CD14-positive monocyte (primary cell): ENCODE results near the gene GHRL. TPM values are rescaled to one million over a fixed set of nuclear protein-coding genes. Genes with fewer than 3 reads are reported as not detected.
A peak's percentile ranks its signal among the peaks of the same experiment; 100 is the strongest.

Source experiments
- DNase-seq, 3 donors: peaks; one replicate each; pipeline ENCODE4 v3.0.0-alpha.2; 2011 to 2022
- H2AFZ ChIP-seq: 2 replicates; pipeline ENCODE4 v1.6.0; 2012; ENCODE audit warnings: mild to moderate bottlenecking, low read depth, low read length, inconsistent platforms; ENCODE audit not compliant: insufficient read depth, poor library complexity, severe bottlenecking
- H3K27ac ChIP-seq, 2 donors: 1 replicate in 1 of 2; 2 replicates in 1 of 2; pipeline ENCODE4 v1.5.1; 2012 to 2013; ENCODE audit warnings: low read length in 2 of 2, control low read depth in 1 of 2, inconsistent platforms in 1 of 2, low read depth in 1 of 2, mild to moderate bottlenecking in 1 of 2
- H3K27me3 ChIP-seq, 2 donors: one replicate each; pipeline versions ENCODE4 v1.6.0 to v1.6.1; 2011 to 2013; ENCODE audit warnings: low read length in 2 of 2; ENCODE audit not compliant: control insufficient read depth in 2 of 2, insufficient read depth in 2 of 2
- H3K36me3 ChIP-seq, 2 donors: replicated peaks in 1 of 2; 1 replicate in 1 of 2; 2 replicates in 1 of 2; pipeline versions ENCODE4 v1.5.1 to v1.6.1; 2012 to 2013; ENCODE audit warnings: low read length in 2 of 2, control low read depth in 1 of 2, inconsistent platforms in 1 of 2, mild to moderate bottlenecking in 1 of 2; ENCODE audit not compliant: insufficient read depth in 2 of 2, control insufficient read depth in 1 of 2
- H3K4me1 ChIP-seq, 2 donors: 1 replicate in 1 of 2; 2 replicates in 1 of 2; pipeline versions ENCODE4 v1.5.1 to v1.6.1; 2012 to 2013; ENCODE audit warnings: low read length in 2 of 2, control low read depth in 1 of 2, inconsistent platforms in 1 of 2, mild to moderate bottlenecking in 1 of 2, moderate library complexity in 1 of 2; ENCODE audit not compliant: insufficient read depth in 2 of 2, control insufficient read depth in 1 of 2
- H3K4me2 ChIP-seq: replicated peaks from 2 replicates; pipeline ENCODE3; 2012; ENCODE audit warnings: low read length, moderate library complexity, mild to moderate bottlenecking; ENCODE audit not compliant: poor library complexity, severe bottlenecking; ENCODE audit errors: extremely low read depth
- H3K4me3 ChIP-seq, 3 experiments: fragments of 200-600 bp in 1 of 3; sonication (generic) in 1 of 3; replicated peaks in 1 of 3; 1 replicate in 2 of 3; 2 replicates in 1 of 3; pipeline ENCODE4 v1.5.1; 2011 to 2013; ENCODE audit warnings: low read length in 3 of 3, mild to moderate bottlenecking in 3 of 3, control low read depth in 2 of 3, low read depth in 2 of 3, inconsistent platforms in 1 of 3, moderate library complexity in 1 of 3
- H3K79me2 ChIP-seq: 2 replicates; pipeline ENCODE4 v1.6.0; 2012; ENCODE audit warnings: mild to moderate bottlenecking, control low read depth, inconsistent platforms, low read length, moderate library complexity; ENCODE audit not compliant: insufficient read depth
- H3K9ac ChIP-seq: 2 replicates; pipeline ENCODE4 v1.6.0; 2017; ENCODE audit warnings: low read length, mild to moderate bottlenecking; ENCODE audit not compliant: insufficient read depth, poor library complexity, severe bottlenecking
- H3K9me3 ChIP-seq, 2 donors: replicated peaks in 1 of 2; 1 replicate in 1 of 2; 2 replicates in 1 of 2; pipeline versions ENCODE4 v1.5.1 to v1.6.1; 2012 to 2013; ENCODE audit warnings: low read length in 2 of 2, control low read depth in 1 of 2; ENCODE audit not compliant: control insufficient read depth in 1 of 2, insufficient read depth in 1 of 2
- H4K20me1 ChIP-seq: 2 replicates; pipeline ENCODE4 v1.6.0; 2012; ENCODE audit warnings: mild to moderate bottlenecking, low read length, control low read depth, moderate library complexity; ENCODE audit not compliant: insufficient read depth
- H3K27ac Mint-ChIP-seq, 7 donors: one replicate each; pipeline ENCODE4 v1.8.0; 2020; ENCODE audit warnings: mild to moderate bottlenecking in 7 of 7, mixed read lengths in 7 of 7, moderate library complexity in 6 of 7, inconsistent platforms in 2 of 7
- H3K27me3 Mint-ChIP-seq, 3 donors: one replicate each; pipeline ENCODE4 v1.8.0; 2021 to 2022; ENCODE audit warnings: low read depth in 3 of 3, mild to moderate bottlenecking in 3 of 3, mixed read lengths in 3 of 3, moderate library complexity in 3 of 3, inconsistent platforms in 1 of 3
- H3K36me3 Mint-ChIP-seq, 2 donors: one replicate each; pipeline ENCODE4 v1.8.0; 2020; ENCODE audit warnings: mixed read lengths in 2 of 2, inconsistent platforms in 1 of 2, mild to moderate bottlenecking in 1 of 2
- H3K4me1 Mint-ChIP-seq: one replicate; pipeline ENCODE4 v1.8.0; 2020; ENCODE audit warnings: mild to moderate bottlenecking, mixed read lengths
- H3K4me3 Mint-ChIP-seq, 2 donors: one replicate each; pipeline ENCODE4 v1.8.0; 2020; ENCODE audit warnings: mild to moderate bottlenecking in 2 of 2, mixed read lengths in 2 of 2, moderate library complexity in 1 of 2
- H3K9me3 Mint-ChIP-seq, 7 donors: one replicate each; pipeline ENCODE4 v1.8.0; 2020 to 2022; ENCODE audit warnings: mixed read lengths in 7 of 7, mild to moderate bottlenecking in 6 of 7, moderate library complexity in 6 of 7, inconsistent platforms in 2 of 7
- WGBS: methylation state at CpG from one replicate; pipeline ENCODE4 v1.1.5; 2013; ENCODE audit warnings: missing lambda C conversion rate; ENCODE audit not compliant: insufficient coverage; 5-methylcytosine and 5-hydroxymethylcytosine counted together
- intact Hi-C, 2 donors: fragments of 100-400 bp; cut with micrococcal nuclease; formaldehyde crosslinking; loops; one replicate each; pipeline versions ENCODE4 v1.15.0 to v1.15.1; 2023
- polyA plus RNA-seq, 3 donors: library from polyadenylated mRNA; depleted of rRNA in 1 of 3; unstranded in 2 of 3; stranded (reverse) in 1 of 3; fragments of 300-500 nt in 2 of 3; fragments of >200 nt in 1 of 3; fragmentation: Illumina TruSeq in 2 of 3; gene quantifications; 1 replicate in 2 of 3; 2 replicates in 1 of 3; pipeline ENCODE4 v1.2.3, GENCODE V29; 2012 to 2021
- TF ChIP-seq, protein P1 (sequence below): fragments of 200-600 bp; IDR thresholded peaks from one replicate; pipeline ENCODE4 v1.8.0; 2022; ENCODE audit warnings: antibody characterized with exemption, mild to moderate bottlenecking

The GHRL gene
- polyA plus RNA-seq, 3 donors: 2.3 to 9.9 (median 7.0) TPM

DNA sequence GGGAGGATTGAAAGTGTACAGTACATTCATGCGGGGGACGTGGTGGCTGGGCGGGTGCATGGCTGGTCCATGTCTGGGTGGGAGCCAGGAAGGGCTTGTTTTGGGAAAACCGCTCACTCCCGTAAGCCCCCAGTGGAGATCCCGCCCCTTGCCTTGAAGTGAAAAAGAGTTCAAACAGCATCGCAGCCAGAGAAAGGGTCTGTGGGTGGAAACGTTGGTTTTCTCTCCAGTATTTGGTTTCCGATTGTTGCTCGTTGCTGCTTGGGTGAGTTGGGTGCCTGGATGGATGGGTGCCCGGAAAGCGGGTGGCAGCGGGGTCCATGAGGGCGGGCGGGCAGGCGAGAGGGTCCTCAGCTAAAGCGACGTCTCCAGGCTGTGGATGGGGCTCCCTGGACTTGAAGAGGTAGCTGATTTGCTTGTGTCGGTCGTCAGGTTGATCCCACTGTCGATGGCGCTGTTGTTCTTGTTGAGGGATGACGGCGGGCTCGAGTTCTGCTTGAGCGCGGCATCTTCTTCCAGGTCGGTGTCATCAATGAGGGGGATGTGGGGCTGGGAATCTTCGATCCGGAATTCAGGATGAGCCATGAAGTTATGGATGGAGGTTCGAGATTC is 35.8 kb upstream of the GHRL start:
- H4K20me1 ChIP-seq: no peaks in the 10 kb centered on the region
- H3K4me3 ChIP-seq: no peak overlapping the region
- H3K36me3 Mint-ChIP-seq: no peaks in the 10 kb centered on the region
- peaks cover 25 to 39% (median 32%) of the 10 kb centered on the region in 3 donors for H3K27me3 Mint-ChIP-seq
- H3K27ac ChIP-seq: no peak overlapping the region
- no peaks in the 10 kb centered on the region for H3K9me3 ChIP-seq
- H3K9me3 Mint-ChIP-seq: peaks cover 0 to 3% (median 0%) of the 10 kb centered on the region in 7 donors
- DNase-seq: no peak
- H3K27ac Mint-ChIP-seq: no peak overlapping the region
- H2AFZ ChIP-seq: no peak overlapping the region
- no peaks in the 10 kb centered on the region for H3K4me1 ChIP-seq
- TF ChIP-seq, protein P1, sequence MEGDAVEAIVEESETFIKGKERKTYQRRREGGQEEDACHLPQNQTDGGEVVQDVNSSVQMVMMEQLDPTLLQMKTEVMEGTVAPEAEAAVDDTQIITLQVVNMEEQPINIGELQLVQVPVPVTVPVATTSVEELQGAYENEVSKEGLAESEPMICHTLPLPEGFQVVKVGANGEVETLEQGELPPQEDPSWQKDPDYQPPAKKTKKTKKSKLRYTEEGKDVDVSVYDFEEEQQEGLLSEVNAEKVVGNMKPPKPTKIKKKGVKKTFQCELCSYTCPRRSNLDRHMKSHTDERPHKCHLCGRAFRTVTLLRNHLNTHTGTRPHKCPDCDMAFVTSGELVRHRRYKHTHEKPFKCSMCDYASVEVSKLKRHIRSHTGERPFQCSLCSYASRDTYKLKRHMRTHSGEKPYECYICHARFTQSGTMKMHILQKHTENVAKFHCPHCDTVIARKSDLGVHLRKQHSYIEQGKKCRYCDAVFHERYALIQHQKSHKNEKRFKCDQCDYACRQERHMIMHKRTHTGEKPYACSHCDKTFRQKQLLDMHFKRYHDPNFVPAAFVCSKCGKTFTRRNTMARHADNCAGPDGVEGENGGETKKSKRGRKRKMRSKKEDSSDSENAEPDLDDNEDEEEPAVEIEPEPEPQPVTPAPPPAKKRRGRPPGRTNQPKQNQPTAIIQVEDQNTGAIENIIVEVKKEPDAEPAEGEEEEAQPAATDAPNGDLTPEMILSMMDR: no peak
- 53% methylated on average over 26 of the region's 31 CpGs for WGBS
- H3K36me3 ChIP-seq: no peaks in the 10 kb centered on the region
- no peak overlapping the region for H3K9ac ChIP-seq
- no peaks in the 10 kb centered on the region for H3K79me2 ChIP-seq
- peak overlapping the region in 1 of 2 donors; percentile 61 for H3K4me3 Mint-ChIP-seq
- peaks cover 4 to 8% of the 10 kb centered on the region in 2 donors for H3K27me3 ChIP-seq
- H3K4me2 ChIP-seq: no peak overlapping the region
- intact Hi-C loops: loop anchor here in 1 of 2 donors (10.0 kb wide), 1 partner anchor 394 kb away; the partner anchor contains the start of gene CRELD1
- H3K4me1 Mint-ChIP-seq: peaks cover 2% of the 10 kb centered on the region

DNA sequence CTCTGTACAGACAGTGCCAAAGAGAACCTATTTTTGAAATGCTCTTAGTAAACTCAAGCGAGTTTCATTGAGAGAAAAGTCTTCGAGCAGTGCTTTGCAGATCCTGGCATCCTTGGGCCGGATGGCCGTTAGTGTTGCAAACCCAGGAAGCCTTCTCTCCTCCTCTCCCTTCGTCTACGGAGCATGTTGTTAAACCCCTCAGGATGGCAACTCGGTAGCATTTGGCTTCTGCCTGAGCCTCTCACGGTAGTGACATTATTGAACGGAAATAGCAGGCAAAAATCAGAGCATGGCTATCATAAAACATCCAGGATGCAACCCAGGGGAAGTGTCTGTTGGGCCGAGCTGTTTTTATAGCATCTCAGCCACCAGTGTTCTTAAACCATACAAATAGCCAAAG is 34.8 kb upstream of the GHRL start:
- H3K27ac ChIP-seq: no peak overlapping the region
- H2AFZ ChIP-seq: no peak overlapping the region
- no peak for DNase-seq
- intact Hi-C loops: loop anchor here in 1 of 2 donors (10.0 kb wide), 1 partner anchor 393 kb away; the partner anchor contains the start of gene CRELD1
- H3K27me3 ChIP-seq: peaks cover 4 to 8% of the 10 kb centered on the region in 2 donors
- Mint-ChIP-seq H3K4me3 (no peak overlapping the region), H3K9me3 (peaks cover 0 to 3% (median 0%) of the 10 kb centered on the region in 7 donors), H3K4me1 (no peaks in the 10 kb centered on the region), H3K27ac (no peak overlapping the region), H3K36me3 (no peaks in the 10 kb centered on the region), H3K27me3 (peaks cover 25 to 39% (median 31%) of the 10 kb centered on the region in 3 donors)
- H3K79me2 ChIP-seq: no peaks in the 10 kb centered on the region
- whole genome bisulfite sequencing: 82% methylated on average over 7 of the region's 10 CpGs
- H3K4me2 ChIP-seq: no peak overlapping the region
- no peaks in the 10 kb centered on the region for H3K9me3 ChIP-seq
- H3K4me1 ChIP-seq: no peaks in the 10 kb centered on the region
- no peak overlapping the region for H3K9ac ChIP-seq
- no peaks in the 10 kb centered on the region for H4K20me1 ChIP-seq
- no peak overlapping the region for H3K4me3 ChIP-seq
- no peaks in the 10 kb centered on the region for H3K36me3 ChIP-seq
- TF ChIP-seq, protein P1: no peak
